IMR-90 (cell line): ENCODE results near the gene MR1. TPM values are rescaled to one million over a fixed set of nuclear protein-coding genes. Genes with fewer than 3 reads are reported as not detected.
A peak's percentile ranks its signal among the peaks of the same experiment; 100 is the strongest.

Experiments
- ATAC-seq: fragments of 200-7000 bp; cut with Tn5 transposase; 2 replicates; pipeline ENCODE4 v1.9.1; 2020; ENCODE audit warnings: low read depth, mild to moderate bottlenecking, moderate library complexity
- BruUV-seq: library from RNA; stranded (reverse); fragments of 400-500 nt; replicated peaks from 2 replicates; lab custom pipeline; 2021; lab: Mats Ljungman, UMichigan
- CTCF ChIA-PET: fragments of 300-600 bp; formaldehyde crosslinking; extraction: SDS; loops from one replicate; lab custom pipeline; 2021; ENCODE audit warnings: antibody characterized with exemption; lab: Yijun Ruan, JAX
- POLR2A ChIA-PET: fragments of 300-600 bp; sonication (Branson Sonifier 250); formaldehyde crosslinking; loops from one replicate; lab custom pipeline; 2022; ENCODE audit warnings: antibody characterized with exemption; ENCODE audit not compliant: unreplicated experiment; lab: Charles Lee
- DNase-seq: peaks from one replicate; pipeline ENCODE4 v3.0.0; 2013
- H2AFZ ChIP-seq: replicated peaks from 2 replicates; pipeline ENCODE3; 2013; ENCODE audit warnings: low read length, mild to moderate bottlenecking; ENCODE audit not compliant: poor library complexity
- H2AK5ac ChIP-seq: 2 replicates; pipeline ENCODE4 v1.6.1; 2013; ENCODE audit warnings: low read depth, low read length, inconsistent platforms
- H2AK9ac ChIP-seq: replicated peaks from 2 replicates; pipeline ENCODE3; 2013; ENCODE audit warnings: mild to moderate bottlenecking, low read depth, low read length, moderate library complexity; ENCODE audit not compliant: poor library complexity
- H2BK120ac ChIP-seq: 2 replicates; pipeline ENCODE4 v1.6.1; 2013; ENCODE audit warnings: low read depth, low read length, inconsistent platforms
- H2BK15ac ChIP-seq: 3 replicates; pipeline ENCODE4 v1.6.1; 2013; ENCODE audit warnings: low read depth, low read length, inconsistent platforms
- H2BK20ac ChIP-seq: 2 replicates; pipeline ENCODE4 v1.6.1; 2013; ENCODE audit warnings: low read depth, mild to moderate bottlenecking, inconsistent platforms, low read length, moderate library complexity
- H2BK5ac ChIP-seq: 2 replicates; pipeline ENCODE4 v1.6.1; 2013; ENCODE audit warnings: mild to moderate bottlenecking, low read depth, low read length, inconsistent platforms; ENCODE audit not compliant: poor library complexity, severe bottlenecking
- H3K14ac ChIP-seq: replicated peaks from 2 replicates; pipeline ENCODE4 v1.6.1; 2013; ENCODE audit warnings: low read depth, low read length, inconsistent platforms
- H3K18ac ChIP-seq: 2 replicates; pipeline ENCODE4 v1.6.1; 2013; ENCODE audit warnings: low read depth, low read length, control low read depth
- H3K23ac ChIP-seq: 2 replicates; pipeline ENCODE4 v1.6.1; 2013; ENCODE audit warnings: low read depth, low read length, inconsistent platforms
- H3K27ac ChIP-seq: 2 replicates; pipeline ENCODE4 v1.5.1; 2013; ENCODE audit warnings: mild to moderate bottlenecking, control low read depth, low read length; ENCODE audit not compliant: insufficient read depth
- H3K27me3 ChIP-seq: 2 replicates; pipeline ENCODE4 v1.6.1; 2013; ENCODE audit warnings: low read length; ENCODE audit not compliant: control insufficient read depth, insufficient read depth
- H3K36me3 ChIP-seq: 2 replicates; pipeline ENCODE4 v1.6.1; 2013; ENCODE audit warnings: low read length, mixed read lengths; ENCODE audit not compliant: control insufficient read depth, insufficient read depth
- H3K4ac ChIP-seq: 2 replicates; pipeline ENCODE4 v1.6.1; 2013; ENCODE audit warnings: low read depth, low read length, inconsistent platforms
- H3K4me1 ChIP-seq: 2 replicates; pipeline ENCODE4 v1.6.1; 2013; ENCODE audit warnings: low read length, mixed read lengths; ENCODE audit not compliant: control insufficient read depth, insufficient read depth
- H3K4me2 ChIP-seq: 2 replicates; pipeline ENCODE4 v1.6.1; 2013; ENCODE audit warnings: low read depth, mild to moderate bottlenecking, control low read depth, low read length, moderate library complexity
- H3K4me3 ChIP-seq: 2 replicates; pipeline ENCODE4 v1.5.1; 2013; ENCODE audit warnings: low read depth, mild to moderate bottlenecking, control low read depth, low read length, moderate library complexity; ENCODE audit not compliant: insufficient read depth
- H3K56ac ChIP-seq: 2 replicates; pipeline ENCODE4 v1.6.1; 2013; ENCODE audit warnings: low read length, inconsistent platforms; ENCODE audit not compliant: insufficient read depth; ENCODE audit errors: extremely low read depth
- H3K79me1 ChIP-seq, 2 experiments: 2 replicates each; pipeline ENCODE4 v1.6.1; 2013; ENCODE audit warnings: low read length in 2 of 2, inconsistent platforms in 1 of 2, low read depth in 1 of 2
- H3K9ac ChIP-seq: 2 replicates; pipeline ENCODE4 v1.6.1; 2013; ENCODE audit warnings: low read depth, low read length, control low read depth
- H3K9me1 ChIP-seq: 2 replicates; pipeline ENCODE4 v1.6.1; 2013; ENCODE audit warnings: low read length, inconsistent platforms; ENCODE audit not compliant: insufficient read depth
- H3K9me3 ChIP-seq: 2 replicates; pipeline ENCODE4 v1.6.1; 2013; ENCODE audit warnings: low read length; ENCODE audit not compliant: control insufficient read depth, insufficient read depth
- H4K20me1 ChIP-seq: 2 replicates; pipeline ENCODE4 v1.6.1; 2013; ENCODE audit warnings: low read length, inconsistent platforms; ENCODE audit not compliant: insufficient read depth
- H4K5ac ChIP-seq: 2 replicates; pipeline ENCODE4 v1.6.1; 2013; ENCODE audit warnings: mild to moderate bottlenecking, low read depth, low read length, control low read depth
- H4K8ac ChIP-seq, 2 experiments: 2 replicates each; pipeline ENCODE4 v1.6.1; 2013; ENCODE audit warnings: low read depth in 2 of 2, low read length in 2 of 2, control low read depth in 1 of 2, inconsistent platforms in 1 of 2
- H4K91ac ChIP-seq: 2 replicates; pipeline ENCODE4 v1.6.1; 2013; ENCODE audit warnings: low read depth, low read length, inconsistent platforms; ENCODE audit not compliant: insufficient read depth
- FOS ChIP-seq: fragments of 150-350 bp; IDR thresholded peaks from 2 replicates; pipeline ENCODE4 v1.6.1; 2016; ENCODE audit warnings: low read depth, low read length
- POLR2A ChIP-seq: IDR thresholded peaks from 2 replicates; pipeline ENCODE4 v1.6.1; 2012; ENCODE audit warnings: mild to moderate bottlenecking, low read depth, low read length
- RAD21 ChIP-seq: IDR thresholded peaks from 2 replicates; pipeline ENCODE4 v1.6.1; 2012; ENCODE audit warnings: low read length, improper control_type of control experiment
- WGBS, 2 experiments: methylation state at CpG; one replicate each; pipeline versions ENCODE4 v1.1.5 to v1.1.7; 2013; ENCODE audit warnings: missing lambda C conversion rate in 2 of 2; ENCODE audit not compliant: insufficient read length in 1 of 2; ENCODE audit errors: extremely low coverage in 2 of 2; 5-methylcytosine and 5-hydroxymethylcytosine counted together
- dilution Hi-C: fragments of 300-500 bp; cut with HindIII; formaldehyde crosslinking; loops from one replicate; pipeline ENCODE4 v1.14.3; 2018; ENCODE audit warnings: low sequenced_read_pairs; ENCODE audit not compliant: unreplicated experiment
- in situ Hi-C: fragments of 300-500 bp; cut with MboI; formaldehyde crosslinking; loops from 3 replicates; pipeline ENCODE4 v1.14.3; 2019; ENCODE audit warnings: low sequenced_read_pairs, inconsistent platforms, mixed read lengths
- intact Hi-C: fragments of 100-400 bp; cut with micrococcal nuclease; formaldehyde crosslinking; loops from 2 replicates; pipeline ENCODE4 v1.10.0; 2022
- polyA plus RNA-seq, 3 experiments: library from polyadenylated mRNA; depleted of rRNA; stranded (reverse); fragments of >200 nt; gene quantifications; 2 replicates each; pipeline ENCODE4 v1.2.3, GENCODE V29; 2012; ENCODE audit warnings: low replicate concordance in 1 of 3
- total RNA-seq: library from RNA; depleted of rRNA; stranded (reverse); fragments of >200 nt; gene quantifications from 2 replicates; pipeline ENCODE4 v1.2.3, GENCODE V29; 2012

MR1 gene
- total and polyA plus RNA-seq, 2 of the 4 experiments (the other 2 are of a cell fraction): 6.0 to 6.1 TPM

- Histone ChIP-seq H4K5ac (no peak overlapping the region), H3K23ac (no peak overlapping the region), H3K14ac (peak overlapping the region; percentile 68; the same call in 1 of the 2 replicates), H3K56ac (no peak overlapping the region), H2AK5ac (no peak overlapping the region), H3K27me3 (no peaks in the 10 kb centered on the region), H2BK120ac (peak overlapping the region; percentile 41), H4K20me1 (no peaks in the 10 kb centered on the region), H2BK15ac (no peak overlapping the region), H4K8ac (no peak overlapping the region; a peak in 1 of 4 replicates), H3K4me3 (no peak overlapping the region), H2AFZ (no peak overlapping the region), H3K9me3 (no peaks in the 10 kb centered on the region), H2BK5ac (no peak overlapping the region), H3K27ac (no peak overlapping the region), H3K79me1 (peaks cover 0 to 13% of the 10 kb centered on the region in 2 experiments; a peak in 2 of 4 replicates), H3K4ac (no peak overlapping the region), H3K4me2 (no peak overlapping the region), H3K18ac (no peak overlapping the region), H2BK20ac (peak overlapping the region; percentile 32), H3K4me1 (peaks cover 10% of the 10 kb centered on the region), H4K91ac (no peak overlapping the region), H3K9me1 (peaks cover 17% of the 10 kb centered on the region), H3K36me3 (no peaks in the 10 kb centered on the region), H3K9ac (no peak overlapping the region), H2AK9ac (no peak overlapping the region)
- intact Hi-C loops (no loop called here), dilution Hi-C loops (no loop called here), in situ Hi-C loops (loop anchor here (10.0 kb wide), 1 partner anchor 567 kb away; no protein-coding TSS in a partner anchor)
- no peak for ATAC-seq
- BruUV-seq: no TSS peak
- ChIA-PET POLR2A (no interaction called here), CTCF (no interaction called here)
- 60% methylated on average over 1 of the region's 3 CpGs; no CpG with 5 or more reads in 1 of the 2 experiments for WGBS, 2 experiments
- DNase-seq: no peak
- TF ChIP-seq RAD21: no peak
- TF ChIP-seq FOS: no peak
- TF ChIP-seq POLR2A: no peak
These were observed 47.6 kb downstream of the MR1 start for GRCh38 chr1:181081395-181081794.
